H9 (cell line): ENCODE measurements around the gene CDKAL1. TPM values are rescaled to one million over a fixed set of nuclear protein-coding genes. Genes with fewer than 3 reads are reported as not detected.

Experiments used
- DNase-seq: peaks from one replicate; pipeline ENCODE4 v3.0.0-alpha.2; 2017
- H2AFZ ChIP-seq: one replicate; pipeline ENCODE4 v1.6.1; 2013; ENCODE audit warnings: mild to moderate bottlenecking, low read length, control low read depth, moderate library complexity
- H2AK5ac ChIP-seq: 2 replicates; pipeline ENCODE4 v1.6.1; 2013; ENCODE audit warnings: low read length, control low read depth, mixed read lengths; ENCODE audit not compliant: insufficient read length
- H2BK120ac ChIP-seq: one replicate; pipeline ENCODE4 v1.6.1; 2013; ENCODE audit warnings: low read depth, mild to moderate bottlenecking, low read length, control low read depth, inconsistent platforms; ENCODE audit not compliant: poor library complexity, severe bottlenecking
- H2BK12ac ChIP-seq: 2 replicates; pipeline ENCODE4 v1.6.1; 2013; ENCODE audit warnings: low read length, control low read depth, mixed read lengths, low read depth; ENCODE audit not compliant: insufficient read length
- H2BK15ac ChIP-seq: 2 replicates; pipeline ENCODE4 v1.6.1; 2013; ENCODE audit warnings: low read depth, low read length, control low read depth
- H2BK20ac ChIP-seq: one replicate; pipeline ENCODE4 v1.6.1; 2013; ENCODE audit warnings: low read depth, mild to moderate bottlenecking, low read length, control low read depth, inconsistent platforms; ENCODE audit not compliant: poor library complexity, severe bottlenecking
- H2BK5ac ChIP-seq: 2 replicates; pipeline ENCODE4 v1.6.1; 2013; ENCODE audit warnings: low read length, control low read depth, mixed read lengths; ENCODE audit not compliant: insufficient read length
- H3K14ac ChIP-seq: 2 replicates; pipeline ENCODE4 v1.6.1; 2013; ENCODE audit warnings: low read length, control low read depth; ENCODE audit not compliant: insufficient read depth
- H3K18ac ChIP-seq: 2 replicates; pipeline ENCODE4 v1.6.1; 2013; ENCODE audit warnings: low read depth, mild to moderate bottlenecking, mixed read lengths, low read length, control low read depth; ENCODE audit not compliant: insufficient read length
- H3K23ac ChIP-seq: 2 replicates; pipeline ENCODE4 v1.6.1; 2013; ENCODE audit warnings: low read length, control low read depth, mixed read lengths, low read depth; ENCODE audit not compliant: insufficient read length
- H3K23me2 ChIP-seq: 2 replicates; pipeline ENCODE4 v1.6.1; 2013; ENCODE audit warnings: low read depth, mild to moderate bottlenecking, mixed read lengths, low read length, control low read depth; ENCODE audit not compliant: insufficient read length, poor library complexity, severe bottlenecking
- H3K27ac ChIP-seq: 2 replicates; pipeline ENCODE4 v1.5.1; 2013; ENCODE audit warnings: low read length, control low read depth, mixed read lengths, low read depth; ENCODE audit not compliant: insufficient read length
- H3K27me3 ChIP-seq: 2 replicates; pipeline ENCODE4 v1.6.1; 2013; ENCODE audit warnings: low read length, control low read depth, inconsistent platforms; ENCODE audit not compliant: insufficient read depth
- H3K4ac ChIP-seq: 2 replicates; pipeline ENCODE4 v1.6.1; 2013; ENCODE audit warnings: low read depth, mild to moderate bottlenecking, control low read depth, inconsistent platforms, low read length, moderate library complexity
- H3K4me1 ChIP-seq: 2 replicates; pipeline ENCODE4 v1.6.1; 2013; ENCODE audit warnings: low read length, control low read depth, inconsistent platforms; ENCODE audit not compliant: insufficient read depth
- H3K4me2 ChIP-seq: 2 replicates; pipeline ENCODE4 v1.6.1; 2013; ENCODE audit warnings: low read length, control low read depth, mixed read lengths; ENCODE audit not compliant: insufficient read length, insufficient read depth
- H3K56ac ChIP-seq: 2 replicates; pipeline ENCODE4 v1.6.1; 2013; ENCODE audit warnings: low read depth, mild to moderate bottlenecking, mixed read lengths, low read length, control low read depth; ENCODE audit not compliant: insufficient read length
- H3K79me1 ChIP-seq: 2 replicates; pipeline ENCODE4 v1.6.1; 2013; ENCODE audit warnings: low read depth, mild to moderate bottlenecking, moderate library complexity, low read length, control low read depth, inconsistent platforms; ENCODE audit not compliant: insufficient read depth, poor library complexity, severe bottlenecking
- H3K79me2 ChIP-seq: 2 replicates; pipeline ENCODE4 v1.6.1; 2013; ENCODE audit warnings: low read length, control low read depth, inconsistent platforms; ENCODE audit not compliant: insufficient read depth
- H3K9ac ChIP-seq: 2 replicates; pipeline ENCODE4 v1.6.1; 2013; ENCODE audit warnings: low read length, control low read depth, mixed read lengths; ENCODE audit not compliant: insufficient read length; ENCODE audit errors: extremely low read depth
- H3K9me3 ChIP-seq: one replicate; pipeline ENCODE4 v1.6.1; 2013; ENCODE audit warnings: low read depth, low read length, inconsistent platforms; ENCODE audit not compliant: control insufficient read depth
- H3T11ph ChIP-seq: one replicate; pipeline ENCODE4 v1.6.1; 2013; ENCODE audit warnings: mild to moderate bottlenecking, low read length, control low read depth, inconsistent platforms
- H4K20me1 ChIP-seq: one replicate; pipeline ENCODE4 v1.6.1; 2013; ENCODE audit not compliant: control insufficient read depth, insufficient read length, insufficient read depth
- H4K5ac ChIP-seq: 2 replicates; pipeline ENCODE4 v1.6.1; 2013; ENCODE audit warnings: low read depth, mild to moderate bottlenecking, mixed read lengths, low read length, control low read depth; ENCODE audit not compliant: insufficient read length
- H4K8ac ChIP-seq: replicated peaks from 2 replicates; pipeline ENCODE4 v1.6.1; 2013; ENCODE audit warnings: low read length, control low read depth, mixed read lengths, low read depth; ENCODE audit not compliant: insufficient read length
- H4K91ac ChIP-seq: 2 replicates; pipeline ENCODE4 v1.6.1; 2013; ENCODE audit warnings: low read depth, mild to moderate bottlenecking, moderate library complexity, mixed read lengths, low read length, control low read depth; ENCODE audit not compliant: insufficient read length
- H3K27ac Mint-ChIP-seq, 3 experiments: 2 replicates in 2 of 3; 3 replicates in 1 of 3; pipeline ENCODE4 v1.8.0; 2020 to 2021; ENCODE audit warnings: mixed read lengths in 3 of 3, mild to moderate bottlenecking in 1 of 3, moderate library complexity in 1 of 3
- H3K27me3 Mint-ChIP-seq: 2 replicates; pipeline ENCODE4 v1.8.0; 2021; ENCODE audit warnings: low read depth, mild to moderate bottlenecking, moderate library complexity, mixed read lengths
- H3K36me3 Mint-ChIP-seq, 3 experiments: 2 replicates in 2 of 3; 3 replicates in 1 of 3; pipeline ENCODE4 v1.8.0; 2020 to 2021; ENCODE audit warnings: low read depth in 3 of 3, mixed read lengths in 3 of 3; ENCODE audit not compliant: insufficient read depth in 1 of 3
- H3K4me1 Mint-ChIP-seq, 2 experiments: 2 replicates each; pipeline ENCODE4 v1.8.0; 2020; ENCODE audit warnings: mixed read lengths in 2 of 2
- H3K4me3 Mint-ChIP-seq, 2 experiments: 2 replicates in 1 of 2; 3 replicates in 1 of 2; pipeline ENCODE4 v1.8.0; 2020 to 2021; ENCODE audit warnings: mild to moderate bottlenecking in 2 of 2, mixed read lengths in 2 of 2, moderate library complexity in 1 of 2
- H3K9me3 Mint-ChIP-seq, 2 experiments: 2 replicates in 1 of 2; 3 replicates in 1 of 2; pipeline ENCODE4 v1.8.0; 2020; ENCODE audit warnings: mild to moderate bottlenecking in 2 of 2, mixed read lengths in 2 of 2, moderate library complexity in 1 of 2
- CTCF ChIP-seq: fragments of 200-600 bp; sonication (generic); conservative IDR thresholded peaks from 3 replicates; pipeline ENCODE4 v1.8.0; 2021; ENCODE audit warnings: antibody characterized with exemption, mild to moderate bottlenecking
- WGBS: extraction: QIAGEN DNeasy Blood & Tissue Kit; methylation state at CpG from one replicate; pipeline ENCODE4 v1.1.7; 2013; ENCODE audit warnings: missing lambda C conversion rate, low lambda C conversion rate, mixed read lengths; ENCODE audit not compliant: insufficient read length; ENCODE audit errors: extremely low coverage; 5-methylcytosine and 5-hydroxymethylcytosine counted together
- total RNA-seq: library from RNA; stranded (reverse); gene quantifications from 2 replicates; pipeline ENCODE4 v1.2.1, GENCODE V29; 2021

The CDKAL1 gene
- total RNA-seq, 1 experiment from 2014 or later = 23.0 TPM

GRCh38 chr6:20575704-20576451 is 41.6 kb downstream of the CDKAL1 start:
- Histone ChIP-seq H3K4me1 (no peaks in the 10 kb centered on the region; the same call in 1 of the 2 replicates), H3K9ac (no peak overlapping the region), H3K27me3 (no peaks in the 10 kb centered on the region), H3K56ac (no peak overlapping the region), H4K91ac (no peak overlapping the region), H3K23me2 (no peaks in the 10 kb centered on the region), H3K4ac (no peak overlapping the region), H3K79me2 (no peaks in the 10 kb centered on the region), H3K18ac (no peak overlapping the region), H2AFZ (no peak overlapping the region), H3K14ac (no peak overlapping the region), H3K27ac (no peak overlapping the region), H2BK15ac (no peak overlapping the region), H4K5ac (no peak overlapping the region), H3K23ac (no peak overlapping the region), H2BK20ac (no peak overlapping the region), H4K8ac (no peak overlapping the region), H3K79me1 (no peaks in the 10 kb centered on the region), H2BK12ac (no peak overlapping the region), H2BK120ac (no peak overlapping the region), H3K4me2 (no peak overlapping the region), H4K20me1 (no peaks in the 10 kb centered on the region), H2AK5ac (no peak overlapping the region), H3T11ph (no peak overlapping the region), H2BK5ac (no peak overlapping the region), H3K9me3 (no peaks in the 10 kb centered on the region)
- Mint-ChIP-seq H3K9me3 (no peaks in the 10 kb centered on the region), H3K36me3 (peaks cover 0 to 3% (median 0%) of the 10 kb centered on the region in 3 experiments; a peak in 1 of 7 replicates), H3K4me3 (no peak overlapping the region), H3K27me3 (no peaks in the 10 kb centered on the region), H3K4me1 (peaks cover 15 to 18% of the 10 kb centered on the region in 2 experiments), H3K27ac (no peak overlapping the region)
- TF ChIP-seq CTCF = no peak
- DNase-seq = no peak
- WGBS = no CpG with 5 or more reads among the region's 4 CpGs
